GM23248 (cell line): ENCODE results near the gene SPOCK2.

Experiments used
- EZH2 ChIP-seq: fragments of 200-600 bp; sonication (generic); IDR thresholded peaks from 2 replicates; pipeline ENCODE4 v1.6.1; 2018; ENCODE audit warnings: antibody characterized with exemption, mild to moderate bottlenecking; ENCODE audit not compliant: insufficient read depth, poor library complexity, severe bottlenecking
- EZH2phosphoT487 ChIP-seq: fragments of 200-600 bp; sonication (generic); IDR thresholded peaks from 2 replicates; pipeline ENCODE4 v1.6.1; 2018; ENCODE audit warnings: antibody characterized with exemption, moderate library complexity, mild to moderate bottlenecking, low read depth; ENCODE audit not compliant: insufficient read depth

- TF ChIP-seq EZH2 (no peak), EZH2phosphoT487 (no peak)
Measured at GRCh38 chr10:72075376-72076115, 12.8 kb downstream of the SPOCK2 start.
